IMR-90 (cell line): ENCODE results near the gene SLC9A3. TPM values are rescaled to one million over a fixed set of nuclear protein-coding genes. Genes with fewer than 3 reads are reported as not detected.

Source experiments
- ATAC-seq: fragments of 200-7000 bp; cut with Tn5 transposase; 2 replicates; pipeline ENCODE4 v1.9.1; 2020; ENCODE audit warnings: low read depth, mild to moderate bottlenecking, moderate library complexity
- BruUV-seq: library from RNA; stranded (reverse); fragments of 400-500 nt; replicated peaks from 2 replicates; lab custom pipeline; 2021; lab: Mats Ljungman, UMichigan
- CTCF ChIA-PET: fragments of 300-600 bp; formaldehyde crosslinking; extraction: SDS; loops from one replicate; lab custom pipeline; 2021; ENCODE audit warnings: antibody characterized with exemption; lab: Yijun Ruan, JAX
- POLR2A ChIA-PET: fragments of 300-600 bp; sonication (Branson Sonifier 250); formaldehyde crosslinking; loops from one replicate; lab custom pipeline; 2022; ENCODE audit warnings: antibody characterized with exemption; ENCODE audit not compliant: unreplicated experiment; lab: Charles Lee
- DNase-seq: peaks from one replicate; pipeline ENCODE4 v3.0.0; 2013
- H2AFZ ChIP-seq: replicated peaks from 2 replicates; pipeline ENCODE3; 2013; ENCODE audit warnings: low read length, mild to moderate bottlenecking; ENCODE audit not compliant: poor library complexity
- H2AK5ac ChIP-seq: 2 replicates; pipeline ENCODE4 v1.6.1; 2013; ENCODE audit warnings: low read depth, low read length, inconsistent platforms
- H2AK9ac ChIP-seq: replicated peaks from 2 replicates; pipeline ENCODE3; 2013; ENCODE audit warnings: mild to moderate bottlenecking, low read depth, low read length, moderate library complexity; ENCODE audit not compliant: poor library complexity
- H2BK120ac ChIP-seq: 2 replicates; pipeline ENCODE4 v1.6.1; 2013; ENCODE audit warnings: low read depth, low read length, inconsistent platforms
- H2BK15ac ChIP-seq: 3 replicates; pipeline ENCODE4 v1.6.1; 2013; ENCODE audit warnings: low read depth, low read length, inconsistent platforms
- H2BK20ac ChIP-seq: 2 replicates; pipeline ENCODE4 v1.6.1; 2013; ENCODE audit warnings: low read depth, mild to moderate bottlenecking, inconsistent platforms, low read length, moderate library complexity
- H2BK5ac ChIP-seq: 2 replicates; pipeline ENCODE4 v1.6.1; 2013; ENCODE audit warnings: mild to moderate bottlenecking, low read depth, low read length, inconsistent platforms; ENCODE audit not compliant: poor library complexity, severe bottlenecking
- H3K14ac ChIP-seq: replicated peaks from 2 replicates; pipeline ENCODE4 v1.6.1; 2013; ENCODE audit warnings: low read depth, low read length, inconsistent platforms
- H3K18ac ChIP-seq: 2 replicates; pipeline ENCODE4 v1.6.1; 2013; ENCODE audit warnings: low read depth, low read length, control low read depth
- H3K23ac ChIP-seq: 2 replicates; pipeline ENCODE4 v1.6.1; 2013; ENCODE audit warnings: low read depth, low read length, inconsistent platforms
- H3K27ac ChIP-seq: 2 replicates; pipeline ENCODE4 v1.5.1; 2013; ENCODE audit warnings: mild to moderate bottlenecking, control low read depth, low read length; ENCODE audit not compliant: insufficient read depth
- H3K27me3 ChIP-seq: 2 replicates; pipeline ENCODE4 v1.6.1; 2013; ENCODE audit warnings: low read length; ENCODE audit not compliant: control insufficient read depth, insufficient read depth
- H3K36me3 ChIP-seq: 2 replicates; pipeline ENCODE4 v1.6.1; 2013; ENCODE audit warnings: low read length, mixed read lengths; ENCODE audit not compliant: control insufficient read depth, insufficient read depth
- H3K4ac ChIP-seq: 2 replicates; pipeline ENCODE4 v1.6.1; 2013; ENCODE audit warnings: low read depth, low read length, inconsistent platforms
- H3K4me1 ChIP-seq: 2 replicates; pipeline ENCODE4 v1.6.1; 2013; ENCODE audit warnings: low read length, mixed read lengths; ENCODE audit not compliant: control insufficient read depth, insufficient read depth
- H3K4me2 ChIP-seq: 2 replicates; pipeline ENCODE4 v1.6.1; 2013; ENCODE audit warnings: low read depth, mild to moderate bottlenecking, control low read depth, low read length, moderate library complexity
- H3K4me3 ChIP-seq: 2 replicates; pipeline ENCODE4 v1.5.1; 2013; ENCODE audit warnings: low read depth, mild to moderate bottlenecking, control low read depth, low read length, moderate library complexity; ENCODE audit not compliant: insufficient read depth
- H3K56ac ChIP-seq: 2 replicates; pipeline ENCODE4 v1.6.1; 2013; ENCODE audit warnings: low read length, inconsistent platforms; ENCODE audit not compliant: insufficient read depth; ENCODE audit errors: extremely low read depth
- H3K79me1 ChIP-seq, 2 experiments: 2 replicates each; pipeline ENCODE4 v1.6.1; 2013; ENCODE audit warnings: low read length in 2 of 2, inconsistent platforms in 1 of 2, low read depth in 1 of 2
- H3K9ac ChIP-seq: 2 replicates; pipeline ENCODE4 v1.6.1; 2013; ENCODE audit warnings: low read depth, low read length, control low read depth
- H3K9me1 ChIP-seq: 2 replicates; pipeline ENCODE4 v1.6.1; 2013; ENCODE audit warnings: low read length, inconsistent platforms; ENCODE audit not compliant: insufficient read depth
- H3K9me3 ChIP-seq: 2 replicates; pipeline ENCODE4 v1.6.1; 2013; ENCODE audit warnings: low read length; ENCODE audit not compliant: control insufficient read depth, insufficient read depth
- H4K20me1 ChIP-seq: 2 replicates; pipeline ENCODE4 v1.6.1; 2013; ENCODE audit warnings: low read length, inconsistent platforms; ENCODE audit not compliant: insufficient read depth
- H4K5ac ChIP-seq: 2 replicates; pipeline ENCODE4 v1.6.1; 2013; ENCODE audit warnings: mild to moderate bottlenecking, low read depth, low read length, control low read depth
- H4K8ac ChIP-seq, 2 experiments: 2 replicates each; pipeline ENCODE4 v1.6.1; 2013; ENCODE audit warnings: low read depth in 2 of 2, low read length in 2 of 2, control low read depth in 1 of 2, inconsistent platforms in 1 of 2
- H4K91ac ChIP-seq: 2 replicates; pipeline ENCODE4 v1.6.1; 2013; ENCODE audit warnings: low read depth, low read length, inconsistent platforms; ENCODE audit not compliant: insufficient read depth
- POLR2A ChIP-seq: IDR thresholded peaks from 2 replicates; pipeline ENCODE4 v1.6.1; 2012; ENCODE audit warnings: mild to moderate bottlenecking, low read depth, low read length
- WGBS, 2 experiments: methylation state at CpG; one replicate each; pipeline versions ENCODE4 v1.1.5 to v1.1.7; 2013; ENCODE audit warnings: missing lambda C conversion rate in 2 of 2; ENCODE audit not compliant: insufficient read length in 1 of 2; ENCODE audit errors: extremely low coverage in 2 of 2; 5-methylcytosine and 5-hydroxymethylcytosine counted together
- dilution Hi-C: fragments of 300-500 bp; cut with HindIII; formaldehyde crosslinking; loops from one replicate; pipeline ENCODE4 v1.14.3; 2018; ENCODE audit warnings: low sequenced_read_pairs; ENCODE audit not compliant: unreplicated experiment
- in situ Hi-C: fragments of 300-500 bp; cut with MboI; formaldehyde crosslinking; loops from 3 replicates; pipeline ENCODE4 v1.14.3; 2019; ENCODE audit warnings: low sequenced_read_pairs, inconsistent platforms, mixed read lengths
- intact Hi-C: fragments of 100-400 bp; cut with micrococcal nuclease; formaldehyde crosslinking; loops from 2 replicates; pipeline ENCODE4 v1.10.0; 2022
- polyA plus RNA-seq, 3 experiments: library from polyadenylated mRNA; depleted of rRNA; stranded (reverse); fragments of >200 nt; gene quantifications; 2 replicates each; pipeline ENCODE4 v1.2.3, GENCODE V29; 2012; ENCODE audit warnings: low replicate concordance in 1 of 3
- total RNA-seq: library from RNA; depleted of rRNA; stranded (reverse); fragments of >200 nt; gene quantifications from 2 replicates; pipeline ENCODE4 v1.2.3, GENCODE V29; 2012

SLC9A3 gene
- total and polyA plus RNA-seq, 2 of the 4 experiments (the other 2 are of a cell fraction), result 0.72 to 1.5 TPM

DNA sequence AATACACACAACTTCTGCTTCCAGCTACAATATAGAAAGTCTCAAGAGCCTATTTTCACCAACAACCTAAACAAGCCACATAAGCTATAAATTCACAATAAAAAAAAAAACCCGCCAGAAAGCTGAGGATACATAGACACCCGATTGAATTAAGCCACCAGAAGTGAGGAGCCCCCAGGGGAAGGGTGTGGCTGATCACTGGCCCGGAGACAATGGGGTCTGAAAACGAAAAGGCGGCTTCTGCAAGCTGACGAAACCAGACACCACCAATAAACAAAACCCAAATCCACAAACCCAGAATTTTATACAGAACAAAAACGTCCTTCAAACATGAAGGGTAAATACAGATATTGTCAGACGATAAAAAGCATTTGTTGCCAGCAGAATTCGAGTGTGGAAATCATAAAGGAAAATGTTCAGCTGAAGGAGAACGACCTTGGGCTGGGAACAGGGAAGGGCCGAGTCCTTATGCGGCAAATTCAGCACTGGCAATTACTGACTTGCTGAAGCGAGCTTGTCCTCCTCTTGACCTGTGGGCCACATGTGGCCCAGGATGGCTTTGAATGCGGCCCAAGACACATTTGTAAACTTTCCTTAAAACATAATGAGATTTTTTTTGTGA, 48.3 kb upstream of the SLC9A3 start:
- TF ChIP-seq POLR2A, result no peak
- Histone ChIP-seq H3K4ac (no peak overlapping the region), H4K5ac (no peak overlapping the region), H3K56ac (no peak overlapping the region), H4K91ac (no peak overlapping the region), H3K27me3 (peaks cover 50% of the 10 kb centered on the region), H2AK5ac (no peak overlapping the region), H2BK15ac (no peak overlapping the region), H2BK120ac (no peak overlapping the region), H3K4me2 (no peak overlapping the region), H3K9me1 (no peaks in the 10 kb centered on the region), H3K36me3 (no peaks in the 10 kb centered on the region), H3K4me3 (no peak overlapping the region), H4K20me1 (no peaks in the 10 kb centered on the region), H3K9ac (no peak overlapping the region), H2AK9ac (no peak overlapping the region), H4K8ac (no peak overlapping the region), H2BK5ac (no peak overlapping the region), H2BK20ac (no peak overlapping the region), H3K14ac (no peak overlapping the region), H2AFZ (no peak overlapping the region), H3K18ac (no peak overlapping the region), H3K23ac (no peak overlapping the region), H3K4me1 (no peaks in the 10 kb centered on the region), H3K79me1 (no peaks in the 10 kb centered on the region), H3K9me3 (peaks cover 5% of the 10 kb centered on the region), H3K27ac (no peak overlapping the region)
- ChIA-PET CTCF (interaction anchor here (0.6 kb wide), 1 partner anchor 12 kb away, joined by 5 read pairs; no protein-coding TSS in a partner anchor), POLR2A (no interaction called here)
- in situ Hi-C loops, result no loop called here
- ATAC-seq, result no peak
- WGBS, 2 experiments, result 0% methylated on average over 2 of the region's 14 CpGs; no CpG with 5 or more reads in 1 of the 2 experiments
- DNase-seq, result no peak
- intact Hi-C loops, result no loop called here
- BruUV-seq, result no TSS peak
- dilution Hi-C loops, result no loop called here
